Lower leg skin (tissue), 3 donors: ENCODE measurements around the gene RTN3.

Source experiments
- CTCF ChIP-seq, 3 donors: fragments of 450-650 bp; IDR thresholded peaks; one replicate each; pipeline ENCODE4 v1.5.1; 2016; ENCODE audit warnings: antibody characterized with exemption in 3 of 3, mild to moderate bottlenecking in 3 of 3, moderate library complexity in 2 of 3
- POLR2A ChIP-seq, 2 donors: fragments of 450-650 bp; IDR thresholded peaks; one replicate each; pipeline ENCODE4 v1.6.1; 2016 to 2017; ENCODE audit warnings: antibody characterized with exemption in 2 of 2, mild to moderate bottlenecking in 1 of 2, moderate library complexity in 1 of 2

DNA sequence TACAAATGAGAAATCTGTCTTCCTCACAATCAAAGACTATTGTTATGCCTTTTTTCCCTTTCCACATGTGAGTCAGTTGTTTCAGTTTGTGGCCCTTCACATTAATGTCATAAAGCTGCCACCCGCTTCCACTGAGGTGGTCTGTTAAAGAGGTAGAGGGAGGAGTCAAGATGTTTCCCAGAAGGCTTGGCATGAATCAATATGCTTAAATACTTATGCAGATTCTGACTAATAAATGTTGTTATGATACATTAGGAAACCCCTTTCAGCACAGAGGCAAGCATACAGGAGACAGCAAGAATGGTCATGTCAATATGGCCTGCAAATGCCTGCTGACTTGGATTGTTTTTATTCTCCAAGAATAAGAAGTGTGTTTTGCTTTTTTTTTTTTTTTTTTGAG lies 6.5 kb downstream of the RTN3 start:
- TF ChIP-seq CTCF (IDR thresholded peaks at IDR 0.05) (no peak), POLR2A (IDR thresholded peaks at IDR 0.05) (no peak)
